ENCODE data around the gene CSHL1.

GRCh38 chr17:63948521-63948920 lies 37.5 kb upstream of the CSHL1 start:
- TF ChIP-seq EP300 (conservative IDR thresholded peaks at IDR 0.05; ENCODE audit: poor library complexity, severe bottlenecking) (no peak), CTCF (IDR thresholded peaks at IDR 0.05; ENCODE audit: poor library complexity, severe bottlenecking) (no peak), POLR2AphosphoS5 (IDR thresholded peaks at IDR 0.05) (no peak)
